Astrocyte (in vitro differentiated cells and primary cell): ENCODE data around the gene PCP2. TPM values are rescaled to one million over a fixed set of nuclear protein-coding genes. Genes with fewer than 3 reads are reported as not detected.

Experiments used
- DNase-seq: peaks from one replicate; pipeline ENCODE4 v3.0.0-alpha.2; 2010; ENCODE audit warnings: low read depth
- FAIRE-seq: peaks from 2 replicates; lab custom pipeline; 2011; peaks lifted over from hg19 to GRCh38; lab: Jason Lieb, UNC
- H2AFZ ChIP-seq: 2 replicates; pipeline ENCODE4 v1.6.0; 2012; ENCODE audit warnings: low read depth, low read length, inconsistent platforms
- H3K27ac ChIP-seq: 2 replicates; pipeline ENCODE4 v1.5.1; 2011; ENCODE audit warnings: low read depth, low read length, inconsistent platforms
- H3K27me3 ChIP-seq: 2 replicates; pipeline ENCODE4 v1.6.0; 2011; ENCODE audit warnings: low read length, inconsistent platforms; ENCODE audit not compliant: insufficient read depth
- H3K36me3 ChIP-seq: 2 replicates; pipeline ENCODE4 v1.5.1; 2011; ENCODE audit warnings: low read length, inconsistent platforms; ENCODE audit not compliant: insufficient read depth
- H3K4me1 ChIP-seq: 2 replicates; pipeline ENCODE4 v1.5.1; 2011; ENCODE audit warnings: low read length, inconsistent platforms; ENCODE audit not compliant: insufficient read depth
- H3K4me2 ChIP-seq: 2 replicates; pipeline ENCODE4 v1.6.0; 2012; ENCODE audit warnings: low read length, inconsistent platforms
- H3K4me3 ChIP-seq: 2 replicates; pipeline ENCODE4 v1.5.1; 2011; ENCODE audit warnings: low read depth, mild to moderate bottlenecking, low read length, inconsistent platforms; ENCODE audit not compliant: insufficient read depth
- H3K79me2 ChIP-seq: 2 replicates; pipeline ENCODE4 v1.6.0; 2012; ENCODE audit warnings: mild to moderate bottlenecking, low read length, inconsistent platforms; ENCODE audit not compliant: insufficient read depth
- H3K9ac ChIP-seq: 2 replicates; pipeline ENCODE4 v1.6.0; 2012; ENCODE audit warnings: mild to moderate bottlenecking, low read length, inconsistent platforms
- H3K9me3 ChIP-seq: 2 replicates; pipeline ENCODE4 v1.5.1; 2012; ENCODE audit warnings: low read depth, mild to moderate bottlenecking, low read length, inconsistent platforms; ENCODE audit not compliant: insufficient read depth
- H4K20me1 ChIP-seq: 2 replicates; pipeline ENCODE4 v1.6.0; 2012; ENCODE audit warnings: low read length, inconsistent platforms; ENCODE audit not compliant: insufficient read depth
- H3K27ac Mint-ChIP-seq: one replicate; pipeline ENCODE4 v1.8.0; 2021; ENCODE audit warnings: mild to moderate bottlenecking, mixed read lengths; ENCODE audit not compliant: unreplicated experiment
- H3K27me3 Mint-ChIP-seq: one replicate; pipeline ENCODE4 v1.8.0; 2021; ENCODE audit warnings: low read depth, mixed read lengths; ENCODE audit not compliant: unreplicated experiment
- H3K36me3 Mint-ChIP-seq: one replicate; pipeline ENCODE4 v1.8.0; 2021; ENCODE audit warnings: low read depth, mixed read lengths; ENCODE audit not compliant: unreplicated experiment
- H3K4me1 Mint-ChIP-seq: one replicate; pipeline ENCODE4 v1.8.0; 2021; ENCODE audit warnings: low read depth, mixed read lengths; ENCODE audit not compliant: unreplicated experiment
- H3K4me3 Mint-ChIP-seq: one replicate; pipeline ENCODE4 v1.8.0; 2021; ENCODE audit warnings: mild to moderate bottlenecking, moderate library complexity, mixed read lengths; ENCODE audit not compliant: unreplicated experiment
- H3K9me3 Mint-ChIP-seq: one replicate; pipeline ENCODE4 v1.8.0; 2021; ENCODE audit warnings: mild to moderate bottlenecking, mixed read lengths; ENCODE audit not compliant: unreplicated experiment
- EZH2 ChIP-seq: IDR thresholded peaks from 2 replicates; pipeline ENCODE4 v1.6.1; 2012; ENCODE audit warnings: mild to moderate bottlenecking, low read length, inconsistent platforms; ENCODE audit not compliant: insufficient read depth
- total RNA-seq: library from RNA; stranded (reverse); gene quantifications from 2 replicates; pipeline ENCODE4 v1.2.1, GENCODE V29; 2021
- TF ChIP-seq, protein P1 (sequence below): IDR thresholded peaks from 2 replicates; pipeline ENCODE4 v1.5.1; 2011; ENCODE audit warnings: low read depth, mild to moderate bottlenecking, inconsistent platforms, low read length, moderate library complexity; ENCODE audit not compliant: insufficient read depth

The PCP2 gene
- total RNA-seq, 1 donor from 2014 or later, result not detected

DNA sequence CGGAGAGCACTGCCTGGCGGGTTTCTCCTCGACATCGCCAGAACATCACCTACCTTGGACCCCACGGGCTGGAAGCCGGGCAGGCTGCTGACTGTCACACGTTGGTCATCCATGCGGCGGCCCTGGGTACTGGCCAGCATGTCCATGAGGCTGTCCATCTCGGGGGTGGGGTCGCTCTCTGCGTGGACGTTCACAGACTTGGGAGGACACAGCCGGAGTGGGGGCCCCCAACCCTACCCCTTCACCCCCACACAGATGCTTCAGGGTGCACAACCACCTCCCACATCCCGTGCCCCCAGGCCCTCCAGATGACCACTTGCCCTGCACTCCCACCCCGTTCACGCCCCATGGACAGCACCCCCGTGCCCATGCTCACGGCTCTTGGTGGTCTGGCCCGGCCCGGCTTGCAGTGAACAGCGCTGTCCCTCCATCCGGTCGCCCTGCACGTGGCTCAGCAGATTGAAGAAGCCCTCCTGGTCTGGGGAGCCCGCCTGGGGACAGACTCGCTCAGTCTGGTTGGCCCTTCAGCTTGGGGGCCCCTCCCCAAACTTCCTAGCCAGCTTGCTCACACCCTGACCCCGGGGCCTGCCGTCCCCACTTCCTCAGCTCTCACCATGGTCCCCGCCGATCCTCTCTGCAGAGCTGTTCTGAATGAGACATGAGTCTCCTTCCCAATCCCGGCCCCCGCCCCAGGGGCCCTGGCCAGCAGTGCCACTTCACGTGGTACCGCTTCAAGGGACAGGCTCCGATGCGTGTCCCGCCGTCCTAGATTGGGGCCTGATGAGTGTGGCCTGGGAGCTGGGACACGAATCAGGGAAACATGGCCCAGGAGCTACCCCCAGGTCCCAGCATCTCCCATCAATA is 947 bp downstream of the PCP2 start:
- Mint-ChIP-seq H3K27ac (no peak overlapping the region), H3K27me3 (peaks cover 7% of the 10 kb centered on the region), H3K36me3 (peaks cover 1% of the 10 kb centered on the region), H3K4me3 (no peak overlapping the region), H3K9me3 (peaks cover 1% of the 10 kb centered on the region), H3K4me1 (peaks cover 14% of the 10 kb centered on the region)
- Histone ChIP-seq H3K9ac (no peak overlapping the region), H3K79me2 (peaks cover 42% of the 10 kb centered on the region), H4K20me1 (peaks cover 4% of the 10 kb centered on the region), H3K4me1 (peaks cover 13% of the 10 kb centered on the region), H3K36me3 (no peaks in the 10 kb centered on the region), H3K27ac (no peak overlapping the region), H3K9me3 (no peaks in the 10 kb centered on the region), H2AFZ (no peak overlapping the region), H3K4me3 (no peak overlapping the region), H3K27me3 (peaks cover 11% of the 10 kb centered on the region), H3K4me2 (no peak overlapping the region)
- TF ChIP-seq, protein P1, sequence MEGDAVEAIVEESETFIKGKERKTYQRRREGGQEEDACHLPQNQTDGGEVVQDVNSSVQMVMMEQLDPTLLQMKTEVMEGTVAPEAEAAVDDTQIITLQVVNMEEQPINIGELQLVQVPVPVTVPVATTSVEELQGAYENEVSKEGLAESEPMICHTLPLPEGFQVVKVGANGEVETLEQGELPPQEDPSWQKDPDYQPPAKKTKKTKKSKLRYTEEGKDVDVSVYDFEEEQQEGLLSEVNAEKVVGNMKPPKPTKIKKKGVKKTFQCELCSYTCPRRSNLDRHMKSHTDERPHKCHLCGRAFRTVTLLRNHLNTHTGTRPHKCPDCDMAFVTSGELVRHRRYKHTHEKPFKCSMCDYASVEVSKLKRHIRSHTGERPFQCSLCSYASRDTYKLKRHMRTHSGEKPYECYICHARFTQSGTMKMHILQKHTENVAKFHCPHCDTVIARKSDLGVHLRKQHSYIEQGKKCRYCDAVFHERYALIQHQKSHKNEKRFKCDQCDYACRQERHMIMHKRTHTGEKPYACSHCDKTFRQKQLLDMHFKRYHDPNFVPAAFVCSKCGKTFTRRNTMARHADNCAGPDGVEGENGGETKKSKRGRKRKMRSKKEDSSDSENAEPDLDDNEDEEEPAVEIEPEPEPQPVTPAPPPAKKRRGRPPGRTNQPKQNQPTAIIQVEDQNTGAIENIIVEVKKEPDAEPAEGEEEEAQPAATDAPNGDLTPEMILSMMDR, result no peak
- no peak for TF ChIP-seq EZH2
- DNase-seq (no peak), FAIRE-seq (no peak)

DNA sequence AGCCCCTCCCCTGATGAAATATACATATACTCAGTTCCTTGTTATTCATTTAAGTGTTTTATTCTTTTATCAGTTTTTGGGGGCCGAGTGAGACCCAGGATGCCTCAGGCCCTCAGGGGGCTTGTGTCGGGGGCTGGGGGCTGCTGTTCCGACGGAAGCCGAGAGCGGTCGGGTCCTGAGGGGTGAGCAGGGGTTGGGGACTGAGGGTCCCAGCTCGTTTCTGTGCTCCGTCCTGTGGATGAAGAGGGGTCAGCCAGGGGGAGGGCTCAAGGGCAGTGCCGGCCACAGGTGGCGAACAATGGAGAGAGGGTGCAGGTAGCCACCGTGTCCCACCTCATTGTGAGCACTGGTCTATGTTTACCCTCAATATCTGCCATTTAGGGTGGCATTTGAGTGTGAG is 1.9 kb downstream of the PCP2 start:
- Mint-ChIP-seq H3K4me1 (peaks cover 14% of the 10 kb centered on the region), H3K4me3 (peak overlapping the region; percentile 23), H3K27ac (no peak overlapping the region), H3K36me3 (peaks cover 5% of the 10 kb centered on the region), H3K27me3 (peaks cover 7% of the 10 kb centered on the region), H3K9me3 (peaks cover 1% of the 10 kb centered on the region)
- H3K4me3 ChIP-seq, result no peak overlapping the region
- DNase-seq (no peak), FAIRE-seq (no peak)
- peaks cover 52% of the 10 kb centered on the region for H3K79me2 ChIP-seq
- H3K9me3 ChIP-seq, result no peaks in the 10 kb centered on the region
- TF ChIP-seq, protein P1, result no peak
- H3K36me3 ChIP-seq, result no peaks in the 10 kb centered on the region
- H2AFZ ChIP-seq, result no peak overlapping the region
- H3K9ac ChIP-seq, result no peak overlapping the region
- H3K4me2 ChIP-seq, result no peak overlapping the region
- H3K4me1 ChIP-seq, result peaks cover 13% of the 10 kb centered on the region
- peaks cover 10% of the 10 kb centered on the region for H3K27me3 ChIP-seq
- no peak overlapping the region for H3K27ac ChIP-seq
- H4K20me1 ChIP-seq, result peaks cover 11% of the 10 kb centered on the region
